Neural progenitor cell (in vitro differentiated cells): ENCODE measurements around the gene DOCK4. TPM values are rescaled to one million over a fixed set of nuclear protein-coding genes. Genes with fewer than 3 reads are reported as not detected.

Experiments used
- DNase-seq: peaks from one replicate; pipeline ENCODE4 v3.0.0-alpha.2; 2016; ENCODE audit warnings: low spot score
- H2AFZ ChIP-seq: fragments of 200-600 bp; sonication (generic); replicated peaks from 2 replicates; pipeline ENCODE4 v1.6.1; 2016; ENCODE audit warnings: antibody characterized with exemption
- H3F3A ChIP-seq: fragments of 200-600 bp; sonication (generic); 2 replicates; pipeline ENCODE4 v1.6.1; 2016; ENCODE audit warnings: antibody characterized with exemption, low read depth
- H3K27ac ChIP-seq: fragments of 200-600 bp; sonication (generic); 2 replicates; pipeline ENCODE4 v1.5.1; 2016; ENCODE audit warnings: mild to moderate bottlenecking
- H3K27me3 ChIP-seq: fragments of 200-600 bp; sonication (generic); 2 replicates; pipeline ENCODE4 v1.6.1; 2016; ENCODE audit warnings: mild to moderate bottlenecking, moderate library complexity
- H3K36me3 ChIP-seq: fragments of 200-600 bp; sonication (generic); 2 replicates; pipeline ENCODE4 v1.5.1; 2016
- H3K4me1 ChIP-seq: fragments of 200-600 bp; sonication (generic); 2 replicates; pipeline ENCODE4 v1.6.1; 2016; ENCODE audit warnings: mixed run types
- H3K4me2 ChIP-seq: fragments of 200-600 bp; sonication (generic); 2 replicates; pipeline ENCODE4 v1.6.1; 2016
- H3K4me3 ChIP-seq: fragments of 200-600 bp; sonication (generic); 2 replicates; pipeline ENCODE4 v1.5.1; 2016
- H3K79me2 ChIP-seq: fragments of 200-600 bp; sonication (generic); 2 replicates; pipeline ENCODE4 v1.6.1; 2016; ENCODE audit warnings: low read depth
- H3K9ac ChIP-seq: fragments of 200-600 bp; sonication (generic); 2 replicates; pipeline ENCODE4 v1.6.1; 2016
- H3K9me3 ChIP-seq: fragments of 200-600 bp; sonication (generic); 2 replicates; pipeline ENCODE4 v1.5.1; 2016; ENCODE audit warnings: low read depth
- H4K20me1 ChIP-seq: fragments of 200-600 bp; sonication (generic); 2 replicates; pipeline ENCODE4 v1.6.1; 2016; ENCODE audit warnings: low read depth
- H3K27ac Mint-ChIP-seq: 3 replicates; pipeline ENCODE4 v1.8.0; 2021; ENCODE audit warnings: mixed read lengths
- H3K27me3 Mint-ChIP-seq: 2 replicates; pipeline ENCODE4 v1.8.0; 2022; ENCODE audit warnings: low read depth, mild to moderate bottlenecking, inconsistent platforms, moderate library complexity, mixed read lengths; ENCODE audit not compliant: insufficient read depth
- H3K36me3 Mint-ChIP-seq: 3 replicates; pipeline ENCODE4 v1.8.0; 2021; ENCODE audit warnings: mixed read lengths
- H3K4me1 Mint-ChIP-seq: 3 replicates; pipeline ENCODE4 v1.8.0; 2021; ENCODE audit warnings: mixed read lengths
- H3K4me3 Mint-ChIP-seq: 3 replicates; pipeline ENCODE4 v1.8.0; 2021; ENCODE audit warnings: mild to moderate bottlenecking, moderate library complexity, mixed read lengths
- H3K9me3 Mint-ChIP-seq: 3 replicates; pipeline ENCODE4 v1.8.0; 2020; ENCODE audit warnings: mixed read lengths
- EZH2 ChIP-seq: fragments of 200-600 bp; sonication (generic); IDR thresholded peaks from 2 replicates; pipeline ENCODE4 v1.6.1; 2017; ENCODE audit warnings: antibody characterized with exemption, mild to moderate bottlenecking, moderate library complexity
- EZH2phosphoT487 ChIP-seq: fragments of 200-600 bp; sonication (generic); IDR thresholded peaks from 2 replicates; pipeline ENCODE4 v1.6.1; 2017; ENCODE audit warnings: antibody characterized with exemption
- total RNA-seq: library from RNA; depleted of rRNA; stranded (reverse); fragments of >200 nt; gene quantifications from 2 replicates; pipeline ENCODE4 v1.2.3, GENCODE V29; 2015; ENCODE audit warnings: low replicate concordance
- TF ChIP-seq, protein P1 (sequence below): fragments of 200-600 bp; sonication (generic); IDR thresholded peaks from 2 replicates; pipeline ENCODE4 v1.5.1; 2017; ENCODE audit warnings: antibody characterized with exemption, mild to moderate bottlenecking

DOCK4 gene
- total RNA-seq, 1 donor from 2014 or later = 11.4 TPM

DNA sequence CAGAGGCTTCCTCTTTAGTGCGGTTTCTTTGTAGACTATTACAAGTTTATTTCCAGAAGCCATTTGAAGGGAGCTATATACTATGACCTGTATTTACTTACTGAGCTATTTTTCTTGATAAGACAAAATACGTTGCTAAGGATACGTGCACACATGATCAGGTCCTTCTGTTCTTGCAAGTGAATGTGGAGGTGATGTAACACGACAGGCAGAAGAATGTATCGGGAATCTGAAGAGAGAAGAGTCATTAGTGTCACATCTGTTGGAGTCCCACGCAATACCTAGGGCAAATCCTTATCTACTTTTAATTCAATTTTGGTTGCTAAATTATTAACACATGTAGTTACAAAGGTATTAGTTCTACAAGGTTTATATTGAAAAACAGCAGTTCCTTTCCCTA lies 359.3 kb downstream of the DOCK4 start:
- H4K20me1 ChIP-seq = no peaks in the 10 kb centered on the region
- Mint-ChIP-seq H3K27me3 (no peaks in the 10 kb centered on the region), H3K4me3 (no peak overlapping the region), H3K27ac (no peak overlapping the region), H3K4me1 (no peaks in the 10 kb centered on the region), H3K9me3 (peaks cover 10% of the 10 kb centered on the region), H3K36me3 (peaks cover 29% of the 10 kb centered on the region)
- no peaks in the 10 kb centered on the region for H3K4me1 ChIP-seq
- DNase-seq = no peak
- H3K9ac ChIP-seq = no peak overlapping the region
- no peaks in the 10 kb centered on the region for H3K9me3 ChIP-seq
- no peak for TF ChIP-seq EZH2
- no peak for TF ChIP-seq EZH2phosphoT487
- TF ChIP-seq, protein P1, sequence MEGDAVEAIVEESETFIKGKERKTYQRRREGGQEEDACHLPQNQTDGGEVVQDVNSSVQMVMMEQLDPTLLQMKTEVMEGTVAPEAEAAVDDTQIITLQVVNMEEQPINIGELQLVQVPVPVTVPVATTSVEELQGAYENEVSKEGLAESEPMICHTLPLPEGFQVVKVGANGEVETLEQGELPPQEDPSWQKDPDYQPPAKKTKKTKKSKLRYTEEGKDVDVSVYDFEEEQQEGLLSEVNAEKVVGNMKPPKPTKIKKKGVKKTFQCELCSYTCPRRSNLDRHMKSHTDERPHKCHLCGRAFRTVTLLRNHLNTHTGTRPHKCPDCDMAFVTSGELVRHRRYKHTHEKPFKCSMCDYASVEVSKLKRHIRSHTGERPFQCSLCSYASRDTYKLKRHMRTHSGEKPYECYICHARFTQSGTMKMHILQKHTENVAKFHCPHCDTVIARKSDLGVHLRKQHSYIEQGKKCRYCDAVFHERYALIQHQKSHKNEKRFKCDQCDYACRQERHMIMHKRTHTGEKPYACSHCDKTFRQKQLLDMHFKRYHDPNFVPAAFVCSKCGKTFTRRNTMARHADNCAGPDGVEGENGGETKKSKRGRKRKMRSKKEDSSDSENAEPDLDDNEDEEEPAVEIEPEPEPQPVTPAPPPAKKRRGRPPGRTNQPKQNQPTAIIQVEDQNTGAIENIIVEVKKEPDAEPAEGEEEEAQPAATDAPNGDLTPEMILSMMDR = no peak
- H3K4me2 ChIP-seq = no peak overlapping the region
- H3K4me3 ChIP-seq = no peak overlapping the region
- H3K79me2 ChIP-seq = no peaks in the 10 kb centered on the region
- H3K27me3 ChIP-seq = no peaks in the 10 kb centered on the region
- no peak overlapping the region for H3K27ac ChIP-seq
- H2AFZ ChIP-seq = no peak overlapping the region
- no peaks in the 10 kb centered on the region for H3K36me3 ChIP-seq
- no peaks in the 10 kb centered on the region for H3F3A ChIP-seq

GRCh38 chr7:111845853-111846252 lies 360.3 kb downstream of the DOCK4 start:
- Histone ChIP-seq H4K20me1 (no peaks in the 10 kb centered on the region), H3K4me2 (no peak overlapping the region), H3K4me1 (no peaks in the 10 kb centered on the region), H3K27me3 (no peaks in the 10 kb centered on the region), H3K79me2 (no peaks in the 10 kb centered on the region), H3K27ac (no peak overlapping the region), H3K36me3 (no peaks in the 10 kb centered on the region), H3K9me3 (no peaks in the 10 kb centered on the region), H3F3A (no peaks in the 10 kb centered on the region), H2AFZ (no peak overlapping the region), H3K4me3 (no peak overlapping the region), H3K9ac (no peak overlapping the region)
- Mint-ChIP-seq H3K4me1 (no peaks in the 10 kb centered on the region), H3K36me3 (peaks cover 27% of the 10 kb centered on the region), H3K9me3 (peaks cover 8% of the 10 kb centered on the region), H3K27me3 (no peaks in the 10 kb centered on the region), H3K27ac (no peak overlapping the region), H3K4me3 (no peak overlapping the region)
- TF ChIP-seq, protein P1 = no peak
- TF ChIP-seq EZH2 (no peak), EZH2phosphoT487 (no peak)
- no peak for DNase-seq

DNA sequence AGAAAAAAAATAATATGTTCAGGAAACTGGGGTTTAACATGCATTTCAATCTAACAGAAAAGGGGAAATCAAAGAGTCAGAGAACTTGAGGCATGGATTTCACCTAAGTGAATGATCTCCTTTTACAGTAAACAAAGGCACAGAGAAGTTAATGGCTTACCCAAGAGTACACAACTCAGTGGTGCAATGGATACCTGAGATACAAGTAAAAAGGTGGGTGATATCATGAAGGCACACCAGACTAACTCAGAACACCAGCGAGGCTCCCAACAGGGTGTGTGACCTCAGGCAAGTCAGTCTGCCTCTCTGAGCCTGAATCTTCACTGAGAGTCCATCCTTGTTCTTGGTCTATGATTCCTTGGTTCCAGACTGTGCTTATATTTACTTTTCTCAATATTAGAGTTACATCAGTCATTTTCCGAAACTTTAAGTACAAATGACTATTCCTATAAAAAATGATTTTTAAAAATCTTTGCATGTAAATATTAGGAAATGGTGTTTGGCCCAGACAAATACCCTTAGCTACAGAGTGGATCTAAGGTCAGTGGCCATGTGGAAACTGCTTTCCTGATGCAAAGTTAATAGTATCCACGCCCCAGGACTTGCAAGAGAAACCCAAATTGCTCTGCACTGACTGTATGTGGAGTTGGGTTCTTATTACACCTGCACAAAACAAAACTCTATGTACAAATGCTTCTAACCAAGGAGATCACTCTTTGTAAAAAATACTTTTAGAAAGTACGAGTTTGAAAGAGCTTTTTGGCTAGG lies 361.1 kb downstream of the DOCK4 start:
- Mint-ChIP-seq H3K9me3 (peaks cover 1% of the 10 kb centered on the region), H3K36me3 (peaks cover 21% of the 10 kb centered on the region), H3K27me3 (no peaks in the 10 kb centered on the region), H3K4me3 (no peak overlapping the region), H3K4me1 (no peaks in the 10 kb centered on the region), H3K27ac (no peak overlapping the region)
- no peak overlapping the region for H3K9ac ChIP-seq
- H3K36me3 ChIP-seq = no peaks in the 10 kb centered on the region
- H3K9me3 ChIP-seq = no peaks in the 10 kb centered on the region
- H3K4me3 ChIP-seq = no peak overlapping the region
- no peaks in the 10 kb centered on the region for H3K4me1 ChIP-seq
- no peak overlapping the region for H2AFZ ChIP-seq
- H3K27me3 ChIP-seq = no peaks in the 10 kb centered on the region
- no peaks in the 10 kb centered on the region for H3F3A ChIP-seq
- TF ChIP-seq EZH2phosphoT487 = no peak
- TF ChIP-seq, protein P1 = no peak
- no peak for TF ChIP-seq EZH2
- H3K27ac ChIP-seq = no peak overlapping the region
- DNase-seq = no peak
- H3K79me2 ChIP-seq = no peaks in the 10 kb centered on the region
- no peak overlapping the region for H3K4me2 ChIP-seq
- no peaks in the 10 kb centered on the region for H4K20me1 ChIP-seq
